ENCODE measurements around the gene ZNF423.

Gene ZNF423

DNA sequence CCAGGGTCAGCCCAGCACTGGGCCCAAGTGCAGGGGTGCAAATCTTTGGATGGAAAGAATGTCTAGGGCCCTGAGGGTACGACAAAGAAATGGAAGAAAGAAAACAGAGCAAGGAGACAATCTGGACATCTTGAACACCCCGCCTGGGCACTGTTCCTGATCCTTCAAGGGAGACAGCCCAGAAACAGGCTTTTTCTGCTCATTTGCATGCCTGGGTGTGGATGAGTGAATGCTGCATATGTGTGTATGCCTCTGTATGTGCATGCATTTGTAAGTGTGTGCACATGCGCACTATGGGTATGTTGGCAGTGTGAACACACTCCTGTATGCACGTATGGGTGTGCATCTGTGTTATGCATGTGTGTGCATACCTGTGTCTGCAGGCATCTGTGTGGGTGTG lies 79.2 kb downstream of the ZNF423 start:
- H3K27ac ChIP-seq = no peak overlapping the region
- TF ChIP-seq, protein P1, sequence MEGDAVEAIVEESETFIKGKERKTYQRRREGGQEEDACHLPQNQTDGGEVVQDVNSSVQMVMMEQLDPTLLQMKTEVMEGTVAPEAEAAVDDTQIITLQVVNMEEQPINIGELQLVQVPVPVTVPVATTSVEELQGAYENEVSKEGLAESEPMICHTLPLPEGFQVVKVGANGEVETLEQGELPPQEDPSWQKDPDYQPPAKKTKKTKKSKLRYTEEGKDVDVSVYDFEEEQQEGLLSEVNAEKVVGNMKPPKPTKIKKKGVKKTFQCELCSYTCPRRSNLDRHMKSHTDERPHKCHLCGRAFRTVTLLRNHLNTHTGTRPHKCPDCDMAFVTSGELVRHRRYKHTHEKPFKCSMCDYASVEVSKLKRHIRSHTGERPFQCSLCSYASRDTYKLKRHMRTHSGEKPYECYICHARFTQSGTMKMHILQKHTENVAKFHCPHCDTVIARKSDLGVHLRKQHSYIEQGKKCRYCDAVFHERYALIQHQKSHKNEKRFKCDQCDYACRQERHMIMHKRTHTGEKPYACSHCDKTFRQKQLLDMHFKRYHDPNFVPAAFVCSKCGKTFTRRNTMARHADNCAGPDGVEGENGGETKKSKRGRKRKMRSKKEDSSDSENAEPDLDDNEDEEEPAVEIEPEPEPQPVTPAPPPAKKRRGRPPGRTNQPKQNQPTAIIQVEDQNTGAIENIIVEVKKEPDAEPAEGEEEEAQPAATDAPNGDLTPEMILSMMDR (conservative IDR thresholded peaks at IDR 0.05) = no peak

DNA sequence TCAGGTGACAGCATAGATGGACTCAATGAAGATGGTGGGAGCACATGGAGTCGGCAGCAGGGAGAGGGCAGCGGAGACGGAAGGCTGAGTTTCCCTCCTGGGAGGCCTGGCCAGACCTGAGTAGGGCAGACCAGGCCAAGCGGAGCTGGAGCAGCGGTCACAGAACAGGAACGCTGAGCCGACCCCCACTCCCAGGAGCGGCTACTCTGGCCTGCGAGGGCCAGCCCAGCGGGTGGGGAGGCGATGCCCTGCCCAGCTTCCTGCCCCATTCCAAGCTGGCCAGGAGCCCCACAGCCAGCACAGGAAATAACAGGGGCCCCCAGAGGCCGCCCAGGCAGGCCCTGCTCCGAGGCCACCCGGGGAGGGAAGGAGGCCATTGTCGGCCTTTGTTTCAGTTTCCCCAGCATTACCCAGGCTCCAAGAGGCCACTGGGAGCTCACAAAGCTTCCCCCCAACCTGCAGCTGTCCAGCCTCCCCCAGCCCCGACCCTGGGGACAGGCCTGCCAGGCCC lies 79.8 kb downstream of the ZNF423 start:
- no peak overlapping the region for H3K27ac ChIP-seq
- TF ChIP-seq, protein P1 (conservative IDR thresholded peaks at IDR 0.05) = no peak

DNA sequence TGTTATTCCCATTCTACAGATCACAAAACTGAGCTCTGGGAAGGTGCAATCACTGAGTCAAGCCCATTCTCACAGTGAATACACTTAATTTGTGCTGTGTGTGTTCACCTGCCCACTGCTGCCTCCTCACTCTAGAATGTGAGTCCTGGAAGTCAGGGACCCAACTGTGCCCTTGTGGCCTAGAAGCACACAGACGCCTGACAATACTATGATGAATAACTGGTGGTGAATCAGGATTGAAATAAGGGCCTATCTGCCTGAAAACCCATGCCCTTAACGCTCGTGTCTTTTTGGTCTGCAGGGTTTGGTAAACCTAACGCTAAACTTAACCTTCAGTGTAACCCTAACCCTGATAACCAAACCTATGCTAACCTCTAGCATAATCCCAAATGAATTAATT lies 80.3 kb downstream of the ZNF423 start:
- H3K27ac ChIP-seq = no peak overlapping the region
- TF ChIP-seq, protein P1 (conservative IDR thresholded peaks at IDR 0.05) = no peak

DNA sequence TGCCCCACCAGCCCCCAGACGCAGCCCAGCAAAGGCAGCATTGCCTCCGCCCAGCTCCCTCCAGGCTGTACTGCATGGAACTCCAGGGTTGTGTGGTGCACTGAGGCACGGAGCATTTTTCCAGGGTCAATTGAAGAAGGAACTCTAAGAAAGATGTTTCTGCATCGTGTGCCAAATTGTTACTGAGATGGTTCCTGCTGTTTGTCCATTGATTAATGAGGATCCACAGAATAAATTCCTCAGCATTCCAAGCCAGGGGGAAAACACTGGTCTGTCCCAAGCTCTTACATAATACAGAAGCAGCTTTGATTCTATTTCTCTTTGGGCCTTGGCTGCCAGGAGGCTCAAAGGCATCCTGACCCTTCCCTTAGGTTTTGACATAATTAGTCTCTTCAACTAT lies 80.9 kb downstream of the ZNF423 start:
- TF ChIP-seq, protein P1 (conservative IDR thresholded peaks at IDR 0.05) = no peak
- H3K27ac ChIP-seq = no peak overlapping the region

DNA sequence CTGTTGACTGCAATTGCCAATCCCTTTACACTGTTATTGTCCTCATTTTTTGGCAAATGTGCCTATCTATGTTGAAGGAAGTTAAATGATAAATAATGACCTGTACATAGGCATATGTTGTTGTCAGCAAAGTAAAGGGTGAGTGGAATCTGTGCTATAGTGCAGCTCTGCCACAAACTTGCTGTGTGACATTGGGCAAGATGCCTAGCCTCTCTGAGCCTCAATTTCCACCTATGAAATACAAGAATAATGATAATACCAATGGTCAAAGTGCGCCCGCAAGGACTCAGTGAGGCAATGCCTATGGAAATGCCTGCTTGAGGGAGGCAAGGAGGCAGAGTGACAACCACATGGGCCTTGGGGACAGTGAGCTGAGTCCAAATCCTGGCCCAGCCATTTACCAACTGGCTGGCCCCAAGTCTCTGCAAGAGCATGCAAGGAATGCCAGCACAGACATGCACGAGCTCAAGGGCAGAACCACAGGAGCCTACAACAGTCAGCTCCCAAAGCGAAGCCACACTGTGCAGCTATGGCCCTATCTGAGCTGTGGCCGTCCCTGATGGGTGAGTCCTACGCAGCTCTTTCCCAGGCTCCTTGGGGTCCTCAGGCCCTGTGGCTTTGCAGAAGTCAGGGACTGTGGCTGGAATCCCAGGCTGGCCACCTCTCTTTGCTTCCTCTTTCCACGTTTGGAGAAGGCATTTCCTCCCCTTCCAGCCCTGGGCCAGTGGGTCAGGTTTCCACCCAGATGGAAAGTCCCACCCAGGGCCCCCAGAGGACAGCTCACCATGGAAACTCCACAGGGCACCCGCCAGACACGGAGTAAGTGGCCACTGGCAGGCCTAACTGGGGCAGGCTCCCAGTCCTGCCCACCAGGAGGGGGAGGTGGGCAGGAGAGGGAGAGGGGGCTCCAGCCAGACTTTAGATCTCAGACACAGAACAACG lies 82.1 kb downstream of the ZNF423 start:
- TF ChIP-seq, protein P1 (conservative IDR thresholded peaks at IDR 0.05) = no peak
- no peak overlapping the region for H3K27ac ChIP-seq

DNA sequence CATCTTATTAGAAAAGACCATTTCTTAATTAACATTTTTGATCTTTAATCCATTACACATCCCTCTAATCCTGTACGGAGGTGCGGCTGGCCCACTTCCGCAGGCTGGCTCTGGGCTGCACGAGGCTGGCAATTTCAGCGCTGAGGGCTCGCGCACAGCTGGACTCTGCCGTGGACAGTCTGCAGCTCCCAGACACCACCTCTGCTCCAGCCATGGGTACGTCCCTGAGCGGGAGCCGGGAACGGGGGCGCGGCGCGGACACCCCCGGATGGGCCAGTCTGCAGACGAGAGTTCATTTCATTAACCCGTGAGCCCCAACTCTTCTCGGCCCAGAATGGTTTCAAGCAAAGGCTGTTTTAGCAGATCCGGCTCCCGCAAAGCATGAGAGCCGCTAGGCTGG lies 87.9 kb downstream of the ZNF423 start:
- TF ChIP-seq, protein P1 (conservative IDR thresholded peaks at IDR 0.05) = no peak
- H3K27ac ChIP-seq = no peak overlapping the region

DNA sequence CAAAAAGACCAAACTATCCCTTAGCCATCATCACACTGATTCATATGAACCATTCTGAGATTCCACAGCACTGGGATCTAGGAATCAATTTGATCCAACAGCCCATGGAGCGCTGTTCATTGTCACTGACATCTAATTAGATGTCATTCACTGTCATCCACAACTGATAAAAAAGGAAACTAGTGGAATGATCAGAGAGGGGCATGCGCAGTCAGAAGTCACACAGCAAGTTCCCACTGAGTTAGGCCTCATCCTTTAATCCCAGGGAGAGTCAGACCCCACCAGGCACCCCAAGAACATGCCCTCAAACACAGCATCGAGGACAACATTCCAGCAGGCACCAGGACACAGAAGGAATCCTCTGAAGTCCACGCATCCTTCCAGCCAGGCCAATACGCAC lies 88.5 kb downstream of the ZNF423 start:
- H3K27ac ChIP-seq = no peak overlapping the region
- TF ChIP-seq, protein P1 (conservative IDR thresholded peaks at IDR 0.05) = no peak

Measured in VCaP (cell line).